Stimulated activated CD4-positive, alpha-beta T cell treated with anti-CD3 and anti-CD28 coated beads, Interleukin-15, amount 100 ng/mL, for 24 hours (primary cell): Measurements from ENCODE around the gene KLF13.
"Not testable (repeated sequence)": the region's sequence is repeated elsewhere in the genome, so short reads cannot be mapped to it uniquely, and the experiment has no call there.

Experiments used
- DNase-seq: peaks from one replicate; pipeline ENCODE4 v3.0.0-alpha.2; 2020

Gene KLF13

GRCh38 chr15:31347067-31347975 is 20.7 kb downstream of the KLF13 start:
- peak; percentile 92 for DNase-seq

GRCh38 chr15:31347981-31348803 is 21.6 kb downstream of the KLF13 start:
- DNase-seq = no peak

GRCh38 chr15:31349233-31350141 is 22.9 kb downstream of the KLF13 start:
- DNase-seq = no peak

- no peak for DNase-seq
Observed at GRCh38 chr15:31350771-31351170, 24.1 kb downstream of the KLF13 start.

GRCh38 chr15:31352339-31352751 is 25.7 kb downstream of the KLF13 start:
- no peak for DNase-seq

- peak; percentile 65 for DNase-seq
Observed at GRCh38 chr15:31352911-31353811, 26.5 kb downstream of the KLF13 start.

- no peak for DNase-seq
Observed at GRCh38 chr15:31353931-31354330, 27.3 kb downstream of the KLF13 start.

GRCh38 chr15:31356097-31356496 is 29.5 kb downstream of the KLF13 start:
- DNase-seq = not testable (repeated sequence)

- peak; percentile 54 for DNase-seq
Observed at GRCh38 chr15:31357148-31357547, 30.5 kb downstream of the KLF13 start.

- DNase-seq = no peak
Observed at GRCh38 chr15:31358163-31358562, 31.5 kb downstream of the KLF13 start.

GRCh38 chr15:31358957-31359701 is 32.5 kb downstream of the KLF13 start:
- no peak for DNase-seq

- DNase-seq = no peak
Observed at GRCh38 chr15:31359702-31360111, 33.1 kb downstream of the KLF13 start.

- no peak for DNase-seq
Observed at GRCh38 chr15:31360158-31360561, 33.5 kb downstream of the KLF13 start.

GRCh38 chr15:31360843-31361763 is 34.5 kb downstream of the KLF13 start:
- DNase-seq = peak; percentile 67

GRCh38 chr15:31361764-31362515 is 35.3 kb downstream of the KLF13 start:
- no peak for DNase-seq

- no peak for DNase-seq
Observed at GRCh38 chr15:31362886-31363285, 36.3 kb downstream of the KLF13 start.

GRCh38 chr15:31364301-31365031 is 37.8 kb downstream of the KLF13 start:
- peak; percentile 66 for DNase-seq

GRCh38 chr15:31365032-31365654 is 38.5 kb downstream of the KLF13 start:
- DNase-seq = no peak
